Lung (tissue), 12 donors: ENCODE data around the gene FAM184B. TPM values are rescaled to one million over a fixed set of nuclear protein-coding genes. Genes with fewer than 3 reads are reported as not detected.

Experiments
- ATAC-seq: fragments of 200-7000 bp; cut with Tn5 transposase; one replicate; pipeline ENCODE4 v1.9.1; 2020; ENCODE audit warnings: moderate number of reproducible peaks; ENCODE audit not compliant: insufficient read depth, low FRiP score
- DNase-seq, 3 donors: peaks; one replicate each; pipeline ENCODE4 v3.0.0-alpha.2; 2013 to 2017
- H3K27ac ChIP-seq, 2 donors: one replicate each; pipeline ENCODE4 v1.5.1; 2013; ENCODE audit warnings: mild to moderate bottlenecking in 2 of 2, moderate library complexity in 2 of 2, control low read depth in 1 of 2, inconsistent platforms in 1 of 2, low read depth in 1 of 2, low read length in 1 of 2
- H3K27me3 ChIP-seq, 3 donors: one replicate each; pipeline ENCODE4 v1.5.1; 2013; ENCODE audit warnings: low read length in 2 of 3; ENCODE audit not compliant: control insufficient read depth in 3 of 3, insufficient read depth in 3 of 3
- H3K36me3 ChIP-seq, 4 donors: one replicate each; pipeline ENCODE4 v1.5.1; 2013; ENCODE audit warnings: low read length in 4 of 4, mild to moderate bottlenecking in 1 of 4, moderate library complexity in 1 of 4; ENCODE audit not compliant: control insufficient read depth in 4 of 4, insufficient read depth in 4 of 4
- H3K4me1 ChIP-seq, 5 donors: one replicate each; pipeline ENCODE4 v1.5.1; 2013; ENCODE audit warnings: low read length in 5 of 5, mild to moderate bottlenecking in 2 of 5, moderate library complexity in 1 of 5; ENCODE audit not compliant: control insufficient read depth in 5 of 5, insufficient read depth in 5 of 5
- H3K4me3 ChIP-seq: one replicate; pipeline ENCODE4 v1.5.1; 2013; ENCODE audit warnings: mild to moderate bottlenecking, control low read depth, moderate library complexity
- H3K9ac ChIP-seq, 2 donors: one replicate each; pipeline ENCODE4 v1.5.1; 2013; ENCODE audit warnings: low read length in 2 of 2, control low read depth in 1 of 2; ENCODE audit not compliant: insufficient read depth in 1 of 2
- H3K9me3 ChIP-seq, 4 donors: one replicate each; pipeline ENCODE4 v1.5.1; 2013; ENCODE audit warnings: low read length in 3 of 4, mild to moderate bottlenecking in 1 of 4, moderate library complexity in 1 of 4; ENCODE audit not compliant: control insufficient read depth in 4 of 4, insufficient read depth in 3 of 4
- WGBS, 2 donors: extraction: QIAGEN DNeasy Blood & Tissue Kit; methylation state at CpG; one replicate each; pipeline ENCODE4 v1.1.7; 2013; 5-methylcytosine and 5-hydroxymethylcytosine counted together
- polyA plus RNA-seq, 2 donors: library from polyadenylated mRNA; stranded (reverse); fragments of 200-250 nt; gene quantifications; one replicate each; pipeline ENCODE4 v1.2.1, GENCODE V29; 2013
- total RNA-seq, 2 donors: library from RNA; depleted of rRNA in 1 of 2; stranded (reverse); fragments of >200 nt in 1 of 2; gene quantifications; one replicate each; pipeline ENCODE4 v1.2.1, GENCODE V29; 2014 to 2021
- TF ChIP-seq, protein P1 (sequence below): IDR thresholded peaks from 2 replicates; pipeline ENCODE4 v1.5.1; 2012; ENCODE audit warnings: mild to moderate bottlenecking; ENCODE audit errors: control extremely low read depth, extremely low read depth
- donor health status: control.
- donor health status: control.
- donor health status: Bipolar disorder and iron deficiency.
- donor health status: healthy.
- donor health status: DM: yes; HTN: yes; CAD: no.

Gene FAM184B
- total and polyA plus RNA-seq, 4 donors = 0.06 to 0.18 (median 0.09) TPM

DNA sequence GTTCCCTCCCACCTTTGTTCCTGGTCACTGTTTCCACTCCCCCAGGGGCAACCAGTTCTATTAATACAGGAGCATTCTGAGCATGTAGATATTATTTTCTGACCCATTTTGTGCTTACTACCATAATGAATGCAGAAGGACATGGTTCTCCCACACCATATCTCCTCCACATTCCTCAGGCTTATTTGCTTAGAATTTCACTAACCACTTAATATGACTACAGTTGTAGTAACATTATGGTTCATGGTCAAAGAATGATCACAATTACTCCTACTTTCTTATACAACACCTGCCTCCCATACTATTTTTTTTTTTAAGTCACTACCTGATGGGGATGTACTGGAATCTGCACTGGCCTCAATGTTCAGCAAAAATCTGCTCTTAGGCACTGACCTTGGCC lies 7.5 kb upstream of the FAM184B start:
- Histone ChIP-seq H3K4me3 (no peak overlapping the region), H3K9ac (no peak overlapping the region), H3K27ac (no peak overlapping the region), H3K36me3 (peaks cover 0 to 2% (median 0%) of the 10 kb centered on the region in 4 donors), H3K4me1 (no peaks in the 10 kb centered on the region), H3K9me3 (no peaks in the 10 kb centered on the region), H3K27me3 (no peaks in the 10 kb centered on the region)
- DNase-seq (no peak), ATAC-seq (no peak)
- TF ChIP-seq, protein P1, sequence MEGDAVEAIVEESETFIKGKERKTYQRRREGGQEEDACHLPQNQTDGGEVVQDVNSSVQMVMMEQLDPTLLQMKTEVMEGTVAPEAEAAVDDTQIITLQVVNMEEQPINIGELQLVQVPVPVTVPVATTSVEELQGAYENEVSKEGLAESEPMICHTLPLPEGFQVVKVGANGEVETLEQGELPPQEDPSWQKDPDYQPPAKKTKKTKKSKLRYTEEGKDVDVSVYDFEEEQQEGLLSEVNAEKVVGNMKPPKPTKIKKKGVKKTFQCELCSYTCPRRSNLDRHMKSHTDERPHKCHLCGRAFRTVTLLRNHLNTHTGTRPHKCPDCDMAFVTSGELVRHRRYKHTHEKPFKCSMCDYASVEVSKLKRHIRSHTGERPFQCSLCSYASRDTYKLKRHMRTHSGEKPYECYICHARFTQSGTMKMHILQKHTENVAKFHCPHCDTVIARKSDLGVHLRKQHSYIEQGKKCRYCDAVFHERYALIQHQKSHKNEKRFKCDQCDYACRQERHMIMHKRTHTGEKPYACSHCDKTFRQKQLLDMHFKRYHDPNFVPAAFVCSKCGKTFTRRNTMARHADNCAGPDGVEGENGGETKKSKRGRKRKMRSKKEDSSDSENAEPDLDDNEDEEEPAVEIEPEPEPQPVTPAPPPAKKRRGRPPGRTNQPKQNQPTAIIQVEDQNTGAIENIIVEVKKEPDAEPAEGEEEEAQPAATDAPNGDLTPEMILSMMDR = no peak

DNA sequence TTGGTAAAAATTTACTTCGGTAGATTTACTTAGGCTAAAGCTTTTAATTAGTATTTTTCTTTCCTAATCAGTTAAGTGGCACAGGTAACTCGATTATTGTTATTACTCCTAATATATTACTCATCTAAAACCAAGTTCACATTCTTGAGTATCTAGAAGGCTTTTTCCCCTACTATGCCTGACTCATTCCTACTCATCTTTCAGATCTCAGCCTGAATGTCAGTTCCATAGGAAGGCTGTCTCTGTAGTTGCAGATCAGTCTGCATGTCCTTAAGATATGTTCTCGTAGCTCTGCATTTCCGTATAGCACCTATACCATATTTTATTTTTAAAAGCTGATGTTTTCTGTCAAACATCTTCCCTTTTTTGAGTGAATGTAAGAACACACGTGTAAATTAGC lies 5.9 kb upstream of the FAM184B start:
- 84 to 90% methylated on average over 5 of the region's 5 CpGs for WGBS, 2 donors
- Histone ChIP-seq H3K4me3 (no peak overlapping the region), H3K4me1 (no peaks in the 10 kb centered on the region), H3K9ac (no peak overlapping the region), H3K36me3 (peaks cover 0 to 2% (median 0%) of the 10 kb centered on the region in 4 donors), H3K27ac (no peak overlapping the region), H3K27me3 (peaks cover 0 to 8% (median 6%) of the 10 kb centered on the region in 3 donors), H3K9me3 (no peaks in the 10 kb centered on the region)
- ATAC-seq (no peak), DNase-seq (no peak)
- TF ChIP-seq, protein P1 = no peak

DNA sequence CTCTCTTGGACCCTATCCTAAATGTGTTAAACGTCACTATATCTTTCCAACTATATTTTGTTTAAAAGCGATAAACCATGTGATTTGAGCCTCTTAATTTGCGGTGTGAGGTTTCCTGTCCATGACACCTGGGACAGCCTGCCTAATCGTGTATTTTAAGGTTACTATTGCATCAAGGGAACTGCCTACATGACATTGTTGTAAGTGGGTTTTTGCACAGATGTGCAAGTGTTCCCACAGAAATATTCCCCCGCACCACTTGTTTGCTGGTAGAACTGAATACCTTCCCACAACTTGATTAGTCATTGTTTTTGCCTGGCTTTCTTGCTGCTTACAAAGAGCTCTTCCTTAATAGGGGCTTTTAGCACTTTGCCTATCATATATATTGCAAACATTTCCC lies 5.1 kb upstream of the FAM184B start:
- Histone ChIP-seq H3K4me1 (peaks cover 0 to 6% (median 4%) of the 10 kb centered on the region in 5 donors), H3K4me3 (no peak overlapping the region), H3K36me3 (no peaks in the 10 kb centered on the region), H3K9ac (no peak overlapping the region), H3K27me3 (peaks cover 0 to 16% (median 11%) of the 10 kb centered on the region in 3 donors), H3K27ac (no peak overlapping the region), H3K9me3 (no peaks in the 10 kb centered on the region)
- TF ChIP-seq, protein P1 = no peak
- 32 to 58% methylated on average over 5 of the region's 5 CpGs for WGBS, 2 donors
- no peak for DNase-seq
- ATAC-seq = no peak

DNA sequence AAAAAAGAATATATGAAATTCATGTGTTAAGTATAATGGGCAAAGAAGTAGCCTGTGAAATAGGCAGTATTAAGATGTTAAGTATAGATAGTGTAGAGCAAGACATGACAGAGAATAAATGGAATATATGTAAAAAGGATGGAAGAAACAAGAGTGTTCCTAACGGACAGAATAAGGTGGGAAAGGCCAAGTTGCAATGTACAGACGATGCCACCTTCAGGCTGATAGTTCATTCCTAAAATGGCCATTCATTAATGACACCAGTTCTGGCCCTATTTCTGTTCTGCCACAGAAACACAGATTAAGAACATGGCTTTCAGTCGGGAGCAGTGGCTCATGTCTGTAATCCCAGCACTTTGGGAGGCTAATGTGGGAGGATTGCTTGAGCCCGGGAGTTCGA lies 4.4 kb upstream of the FAM184B start:
- ATAC-seq (no peak), DNase-seq (no peak)
- no peak overlapping the region for H3K27ac ChIP-seq
- H3K27me3 ChIP-seq = peaks cover 0 to 20% (median 12%) of the 10 kb centered on the region in 3 donors
- no peak overlapping the region for H3K9ac ChIP-seq
- H3K4me1 ChIP-seq = peaks cover 0 to 13% (median 4%) of the 10 kb centered on the region in 5 donors
- H3K36me3 ChIP-seq = no peaks in the 10 kb centered on the region
- no peaks in the 10 kb centered on the region for H3K9me3 ChIP-seq
- H3K4me3 ChIP-seq = no peak overlapping the region
- TF ChIP-seq, protein P1 = no peak
- WGBS, 2 donors = 76 to 80% methylated on average over 5 of the region's 5 CpGs
